ENCODE results near the gene IGSF1.
"Not testable (repeated sequence)": the region's sequence is repeated elsewhere in the genome, so short reads cannot be mapped to it uniquely, and the experiment has no call there.

The IGSF1 gene

DNA sequence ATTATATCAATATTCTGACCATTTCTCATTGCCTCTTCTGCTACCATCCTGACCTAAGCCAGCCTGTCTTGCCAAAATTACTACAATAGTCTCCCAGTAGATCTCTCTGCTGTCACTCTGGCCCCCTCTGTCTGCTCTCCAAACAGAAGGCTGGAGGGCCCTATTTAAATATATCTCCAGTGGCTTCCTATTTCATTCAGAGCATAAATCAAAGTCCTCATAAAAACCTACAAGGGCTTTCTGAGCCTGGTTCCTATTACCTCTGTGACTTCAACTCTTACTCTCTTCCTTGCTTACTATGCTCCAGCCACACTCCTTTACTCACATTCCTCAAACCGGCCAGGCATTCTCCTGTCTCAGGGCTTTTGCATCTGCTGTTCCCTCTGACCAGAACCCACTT lies 19.0 kb downstream of the IGSF1 start:
- DNase-seq (ENCODE audit: low read depth, low spot score) = no peak

GRCh38 chrX:131264665-131265064 lies 24.4 kb downstream of the IGSF1 start:
- no peak for DNase-seq (ENCODE audit: low read depth, low spot score)

DNA sequence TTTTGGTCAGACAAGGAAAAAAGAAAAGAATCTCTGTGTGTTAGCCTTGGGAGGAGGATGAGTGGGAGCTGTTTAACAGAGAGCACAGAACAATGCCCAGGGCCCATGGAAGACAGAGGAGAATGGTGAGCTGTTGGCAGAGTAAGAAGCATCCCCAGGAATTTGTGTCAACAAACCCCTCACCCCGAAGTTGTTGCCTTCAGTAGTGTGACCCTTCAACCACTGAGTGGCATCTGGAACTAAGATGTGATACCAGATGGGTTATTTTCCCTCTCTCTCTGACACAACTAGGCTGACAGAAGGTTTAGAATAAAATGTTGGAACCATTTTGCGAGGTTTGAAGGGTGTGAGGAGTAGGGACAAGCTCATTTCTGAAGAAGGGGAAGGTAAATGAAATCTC lies 25.1 kb downstream of the IGSF1 start:
- no peak for DNase-seq (ENCODE audit: low read depth, low spot score)

DNA sequence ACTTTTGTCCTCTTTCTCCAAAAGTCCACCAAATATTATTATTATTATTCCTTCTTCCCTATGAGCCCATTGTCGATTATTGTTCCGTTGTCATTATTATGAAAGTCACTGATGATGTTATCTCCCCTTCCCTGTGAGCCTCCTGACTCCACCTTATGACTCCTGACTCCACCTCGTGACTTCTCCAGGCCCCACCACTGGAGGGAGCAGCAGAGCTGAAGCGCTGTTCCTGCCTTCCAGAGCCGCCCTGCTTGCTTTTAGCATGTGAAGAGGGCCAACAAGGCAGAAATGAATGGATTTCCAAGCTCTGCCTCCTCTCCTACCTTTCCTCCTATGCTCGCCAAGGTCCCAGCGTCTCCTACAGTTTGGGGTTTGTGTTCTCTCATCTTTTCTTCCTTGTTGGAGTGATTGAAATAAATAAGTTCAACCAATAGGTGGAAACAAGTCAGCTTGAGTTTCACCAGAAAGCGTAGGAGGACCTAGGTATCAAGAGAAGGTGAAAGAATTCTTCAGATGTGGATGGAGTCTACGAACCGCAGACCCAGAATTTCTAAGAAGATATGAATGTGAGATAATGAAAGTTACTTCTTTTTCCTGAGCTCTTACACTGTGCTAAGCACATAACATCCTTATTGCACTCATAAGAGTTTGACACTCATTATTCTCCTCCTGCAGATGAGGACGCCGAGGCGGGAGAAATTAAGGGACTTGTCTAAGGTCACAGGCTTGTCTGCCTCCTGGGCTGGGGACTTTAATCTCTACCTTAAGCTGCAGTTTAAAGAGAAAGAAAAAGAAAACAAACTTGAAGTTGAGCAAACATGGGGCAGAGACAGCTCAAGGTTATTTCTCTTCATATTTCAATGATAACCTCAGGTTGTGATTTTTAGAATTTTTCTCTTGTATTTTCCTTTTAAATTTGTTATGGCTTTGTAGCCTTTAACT lies 26.1 kb downstream of the IGSF1 start:
- DNase-seq (ENCODE audit: low read depth, low spot score) = no peak

GRCh38 chrX:131262200-131262599 lies 26.9 kb downstream of the IGSF1 start:
- no peak for DNase-seq (ENCODE audit: low read depth, low spot score)

GRCh38 chrX:131257367-131257766 lies 31.7 kb downstream of the IGSF1 start:
- DNase-seq (ENCODE audit: low read depth, low spot score) = no peak

DNA sequence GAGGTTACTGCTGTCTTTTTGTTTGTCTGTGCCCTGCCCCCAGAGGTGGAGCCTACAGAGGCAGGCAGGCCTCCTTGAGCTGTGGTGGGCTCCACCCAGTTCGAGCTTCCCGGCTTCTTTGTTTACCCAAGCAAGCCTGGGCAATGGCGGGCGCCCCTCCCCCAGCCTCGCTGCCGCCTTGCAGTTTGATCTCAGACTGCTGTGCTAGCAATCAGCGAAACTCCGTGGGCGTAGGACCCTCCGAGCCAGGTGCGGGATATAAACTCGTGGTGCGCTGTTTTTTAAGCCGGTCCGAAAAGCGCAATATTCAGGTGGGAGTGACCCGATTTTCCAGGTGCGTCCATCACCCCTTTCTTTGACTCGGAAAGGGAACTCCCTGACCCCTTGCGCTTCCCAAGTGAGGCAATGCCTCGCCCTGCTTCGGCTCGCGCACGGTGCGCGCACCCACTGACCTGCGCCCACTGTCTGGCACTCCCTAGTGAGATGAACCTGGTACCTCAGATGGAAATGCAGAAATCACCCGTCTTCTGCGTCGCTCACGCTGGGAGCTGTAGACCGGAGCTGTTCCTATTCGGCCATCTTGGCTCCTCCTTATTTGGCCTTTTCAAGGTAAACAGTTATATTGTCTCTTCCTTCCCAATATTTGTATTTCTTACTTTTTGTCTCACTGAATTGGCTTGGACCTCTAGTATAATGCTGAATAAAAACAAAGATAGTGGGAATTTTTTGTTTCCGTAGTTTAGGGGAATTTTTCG lies 37.9 kb downstream of the IGSF1 start:
- DNase-seq (ENCODE audit: low read depth, low spot score) = not testable (repeated sequence)

GRCh38 chrX:131239057-131239456 lies 50.0 kb downstream of the IGSF1 start:
- no peak for DNase-seq (ENCODE audit: low read depth, low spot score)

DNA sequence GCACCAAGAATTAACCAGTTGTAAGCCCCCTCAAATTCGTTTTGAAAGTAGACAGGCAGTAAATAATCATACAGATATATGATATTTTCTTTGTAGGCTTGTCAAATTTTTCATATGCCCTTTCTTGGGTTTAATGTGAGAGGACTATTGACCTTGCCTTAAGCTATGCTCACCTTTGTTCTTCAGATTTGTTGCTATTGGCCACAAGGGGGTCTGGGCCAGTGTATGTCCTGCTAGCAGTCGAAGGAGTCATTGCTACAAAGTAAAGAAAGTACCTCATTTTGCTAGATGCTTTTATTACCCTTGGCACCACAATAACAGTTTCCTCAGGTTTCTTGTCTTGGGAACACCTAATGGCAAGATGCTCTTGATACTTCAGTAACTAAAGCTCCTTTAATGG lies 51.7 kb downstream of the IGSF1 start:
- no peak for DNase-seq (ENCODE audit: low read depth, low spot score)

DNA sequence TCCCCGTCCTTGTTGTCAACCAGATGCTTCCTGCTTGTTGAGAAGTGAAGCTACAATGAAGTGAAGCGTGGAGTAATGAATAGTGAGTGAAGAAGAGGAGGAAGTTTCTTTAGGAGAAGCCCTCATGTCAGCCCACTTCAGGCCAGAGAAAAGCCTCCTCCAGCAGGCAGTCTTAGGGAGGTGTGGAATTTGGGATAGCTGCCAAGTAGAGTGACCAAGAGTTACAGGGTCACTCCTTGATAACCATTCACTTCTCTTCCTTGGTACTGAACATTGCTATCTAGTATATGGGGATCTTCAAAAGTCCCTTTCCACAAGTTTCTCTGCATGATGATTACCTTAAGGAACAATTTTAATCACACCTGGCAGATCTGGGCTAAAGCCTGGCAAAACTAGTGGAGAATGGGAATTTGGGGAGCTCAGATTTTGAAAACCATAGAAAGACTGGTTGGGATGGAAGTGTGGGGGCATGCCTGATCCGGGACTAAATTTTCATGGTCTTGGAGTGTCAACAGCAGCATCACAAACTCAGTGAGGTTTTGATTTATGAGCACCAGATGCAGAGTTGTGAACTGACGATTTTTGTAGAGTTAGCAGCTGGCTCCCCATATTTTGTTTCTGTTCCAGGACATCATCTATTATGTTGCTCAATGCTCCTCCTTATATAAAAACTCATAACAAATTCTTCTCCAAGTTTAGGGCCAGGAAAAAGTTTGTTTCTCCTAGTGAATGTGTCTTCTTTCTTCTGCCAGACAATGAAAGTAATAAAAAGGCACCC lies 53.1 kb downstream of the IGSF1 start:
- DNase-seq (ENCODE audit: low read depth, low spot score) = no peak

- DNase-seq (ENCODE audit: low read depth, low spot score) = no peak
Measured at GRCh38 chrX:131227608-131228007, 61.5 kb downstream of the IGSF1 start.

GRCh38 chrX:131226591-131226990 lies 62.5 kb downstream of the IGSF1 start:
- DNase-seq (ENCODE audit: low read depth, low spot score) = no peak

DNA sequence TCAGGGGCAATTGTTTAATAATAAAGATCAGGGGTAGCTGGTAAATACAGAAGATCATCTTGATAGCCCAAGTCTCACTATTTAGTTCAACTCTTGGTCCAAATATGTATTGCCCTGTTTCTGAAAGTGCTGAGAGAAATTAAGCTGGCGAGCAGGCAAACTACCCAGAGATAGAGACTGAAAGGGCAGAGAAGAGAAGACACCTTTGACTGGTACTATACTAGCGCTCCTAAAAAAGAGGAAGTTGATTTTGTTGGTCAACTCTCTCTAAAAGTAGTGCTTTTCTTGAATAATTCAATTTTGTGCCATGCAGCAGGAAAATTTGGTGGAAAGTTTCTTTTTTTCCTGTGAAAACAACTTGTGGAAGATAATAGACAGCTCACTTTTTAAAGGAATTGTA lies 64.0 kb downstream of the IGSF1 start:
- no peak for DNase-seq (ENCODE audit: low read depth, low spot score)

All from brain pericyte (primary cell).